Muscle layer of duodenum (tissue), 2 donors: ENCODE measurements around the gene ALDH3A2.
A peak's percentile ranks its signal among the peaks of the same experiment; 100 is the strongest.

Experiments used
- H3K27ac ChIP-seq: one replicate; pipeline ENCODE4 v1.7.0; 2013; ENCODE audit warnings: mild to moderate bottlenecking, low read length
- H3K27me3 ChIP-seq: one replicate; pipeline ENCODE4 v1.7.0; 2013; ENCODE audit warnings: low read depth, mild to moderate bottlenecking, control low read depth, low read length
- H3K36me3 ChIP-seq, 2 donors: one replicate each; pipeline ENCODE4 v1.7.0; 2013; ENCODE audit warnings: low read length in 2 of 2, control low read depth in 1 of 2, mild to moderate bottlenecking in 1 of 2; ENCODE audit not compliant: insufficient read depth in 2 of 2, control insufficient read depth in 1 of 2
- H3K4me1 ChIP-seq, 2 donors: one replicate each; pipeline ENCODE4 v1.7.0; 2013; ENCODE audit warnings: low read length in 2 of 2, mild to moderate bottlenecking in 2 of 2, control low read depth in 1 of 2, moderate library complexity in 1 of 2; ENCODE audit not compliant: insufficient read depth in 2 of 2, control insufficient read depth in 1 of 2
- H3K4me3 ChIP-seq, 2 donors: one replicate each; pipeline ENCODE4 v1.7.0; 2013; ENCODE audit warnings: low read length in 2 of 2, low read depth in 1 of 2, mild to moderate bottlenecking in 1 of 2
- H3K9me3 ChIP-seq, 2 donors: one replicate each; pipeline ENCODE4 v1.7.0; 2013; ENCODE audit warnings: low read length in 2 of 2, control low read depth in 1 of 2, mild to moderate bottlenecking in 1 of 2; ENCODE audit not compliant: control insufficient read depth in 1 of 2
- donor health status: healthy.

The ALDH3A2 gene

GRCh38 chr17:19718613-19719354 is 70.2 kb downstream of the ALDH3A2 start:
- peaks cover 0 to 6% of the 10 kb centered on the region in 2 donors for H3K4me1 ChIP-seq
- H3K9me3 ChIP-seq, result no peaks in the 10 kb centered on the region
- no peaks in the 10 kb centered on the region for H3K27me3 ChIP-seq
- H3K36me3 ChIP-seq, result no peaks in the 10 kb centered on the region
- H3K4me3 ChIP-seq, result no peak overlapping the region
- H3K27ac ChIP-seq, result no peak overlapping the region

GRCh38 chr17:19719355-19720209 is 71.0 kb downstream of the ALDH3A2 start:
- Histone ChIP-seq H3K9me3 (no peaks in the 10 kb centered on the region), H3K4me1 (peaks cover 0 to 6% of the 10 kb centered on the region in 2 donors), H3K4me3 (no peak overlapping the region), H3K36me3 (no peaks in the 10 kb centered on the region), H3K27me3 (no peaks in the 10 kb centered on the region), H3K27ac (no peak overlapping the region)

- no peaks in the 10 kb centered on the region for H3K27me3 ChIP-seq
- H3K4me1 ChIP-seq, result peaks cover 0 to 6% of the 10 kb centered on the region in 2 donors
- no peaks in the 10 kb centered on the region for H3K9me3 ChIP-seq
- H3K36me3 ChIP-seq, result no peaks in the 10 kb centered on the region
- no peak overlapping the region for H3K4me3 ChIP-seq
- no peak overlapping the region for H3K27ac ChIP-seq
Measured at GRCh38 chr17:19720210-19720475, 71.6 kb downstream of the ALDH3A2 start.

GRCh38 chr17:19720631-19721426 is 72.3 kb downstream of the ALDH3A2 start:
- Histone ChIP-seq H3K27me3 (no peaks in the 10 kb centered on the region), H3K36me3 (no peaks in the 10 kb centered on the region), H3K9me3 (no peaks in the 10 kb centered on the region), H3K4me1 (peaks cover 0 to 6% of the 10 kb centered on the region in 2 donors), H3K27ac (no peak overlapping the region), H3K4me3 (no peak overlapping the region)

GRCh38 chr17:19723964-19724363 is 75.4 kb downstream of the ALDH3A2 start:
- H3K4me3 ChIP-seq, result no peak overlapping the region
- peaks cover 12 to 20% of the 10 kb centered on the region in 2 donors for H3K4me1 ChIP-seq
- H3K27me3 ChIP-seq, result no peaks in the 10 kb centered on the region
- H3K27ac ChIP-seq, result no peak overlapping the region
- no peaks in the 10 kb centered on the region for H3K9me3 ChIP-seq
- peaks cover 0 to 3% of the 10 kb centered on the region in 2 donors for H3K36me3 ChIP-seq

GRCh38 chr17:19724501-19725420 is 76.2 kb downstream of the ALDH3A2 start:
- Histone ChIP-seq H3K9me3 (no peaks in the 10 kb centered on the region), H3K27me3 (no peaks in the 10 kb centered on the region), H3K4me1 (peaks cover 12 to 20% of the 10 kb centered on the region in 2 donors), H3K36me3 (peaks cover 0 to 3% of the 10 kb centered on the region in 2 donors), H3K27ac (no peak overlapping the region), H3K4me3 (peak overlapping the region in 1 of 2 donors; percentile 54)

GRCh38 chr17:19725486-19725885 is 76.9 kb downstream of the ALDH3A2 start:
- Histone ChIP-seq H3K4me1 (peaks cover 12 to 17% of the 10 kb centered on the region in 2 donors), H3K27me3 (no peaks in the 10 kb centered on the region), H3K36me3 (peaks cover 0 to 3% of the 10 kb centered on the region in 2 donors), H3K9me3 (no peaks in the 10 kb centered on the region), H3K27ac (no peak overlapping the region), H3K4me3 (no peak overlapping the region)

GRCh38 chr17:19726631-19727376 is 78.3 kb downstream of the ALDH3A2 start:
- Histone ChIP-seq H3K36me3 (peaks cover 0 to 3% of the 10 kb centered on the region in 2 donors), H3K27ac (peak overlapping the region; percentile 87), H3K27me3 (no peaks in the 10 kb centered on the region), H3K9me3 (no peaks in the 10 kb centered on the region), H3K4me3 (peak overlapping the region in 1 of 2 donors; percentile 23), H3K4me1 (peaks cover 12 to 14% of the 10 kb centered on the region in 2 donors)
